GM19025 (cell line): ENCODE results near the gene NFIX.

Source experiments
- ATAC-seq: cut with Tn5 transposase; IDR thresholded peaks from one replicate; pipeline ENCODE4 v1.9.1; 2021; ENCODE audit warnings: mild to moderate bottlenecking, low read depth, moderate library complexity; ENCODE audit not compliant: unreplicated experiment

NFIX gene

DNA sequence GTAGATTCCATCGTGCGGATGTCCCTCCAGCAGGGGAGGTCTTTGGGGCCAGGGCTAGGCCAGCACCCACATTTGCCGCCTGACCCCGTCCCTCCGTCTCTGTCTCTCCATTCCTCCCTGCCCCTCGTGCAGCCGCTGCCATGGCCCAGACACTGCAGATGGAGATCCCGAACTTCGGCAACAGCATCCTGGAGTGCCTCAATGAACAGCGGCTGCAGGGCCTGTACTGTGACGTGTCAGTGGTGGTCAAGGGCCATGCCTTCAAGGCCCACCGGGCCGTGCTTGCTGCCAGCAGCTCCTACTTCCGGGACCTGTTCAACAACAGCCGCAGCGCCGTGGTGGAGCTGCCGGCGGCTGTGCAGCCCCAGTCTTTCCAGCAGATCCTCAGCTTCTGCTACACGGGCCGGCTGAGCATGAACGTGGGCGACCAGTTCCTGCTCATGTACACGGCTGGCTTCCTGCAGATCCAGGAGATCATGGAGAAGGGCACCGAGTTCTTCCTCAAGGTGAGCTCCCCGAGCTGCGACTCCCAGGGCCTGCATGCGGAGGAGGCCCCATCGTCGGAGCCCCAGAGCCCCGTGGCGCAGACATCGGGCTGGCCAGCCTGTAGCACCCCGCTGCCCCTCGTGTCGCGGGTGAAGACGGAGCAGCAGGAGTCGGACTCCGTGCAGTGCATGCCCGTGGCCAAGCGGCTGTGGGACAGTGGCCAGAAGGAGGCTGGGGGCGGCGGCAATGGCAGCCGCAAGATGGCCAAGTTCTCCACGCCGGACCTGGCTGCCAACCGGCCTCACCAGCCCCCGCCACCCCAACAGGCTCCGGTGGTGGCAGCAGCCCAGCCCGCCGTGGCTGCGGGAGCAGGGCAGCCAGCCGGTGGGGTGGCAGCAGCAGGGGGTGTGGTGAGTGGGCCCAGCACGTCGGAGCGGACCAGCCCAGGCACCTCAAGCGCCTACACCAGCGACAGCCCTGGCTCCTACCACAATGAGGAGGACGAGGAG lies 140.1 kb downstream of the NFIX start:
- ATAC-seq = no peak

DNA sequence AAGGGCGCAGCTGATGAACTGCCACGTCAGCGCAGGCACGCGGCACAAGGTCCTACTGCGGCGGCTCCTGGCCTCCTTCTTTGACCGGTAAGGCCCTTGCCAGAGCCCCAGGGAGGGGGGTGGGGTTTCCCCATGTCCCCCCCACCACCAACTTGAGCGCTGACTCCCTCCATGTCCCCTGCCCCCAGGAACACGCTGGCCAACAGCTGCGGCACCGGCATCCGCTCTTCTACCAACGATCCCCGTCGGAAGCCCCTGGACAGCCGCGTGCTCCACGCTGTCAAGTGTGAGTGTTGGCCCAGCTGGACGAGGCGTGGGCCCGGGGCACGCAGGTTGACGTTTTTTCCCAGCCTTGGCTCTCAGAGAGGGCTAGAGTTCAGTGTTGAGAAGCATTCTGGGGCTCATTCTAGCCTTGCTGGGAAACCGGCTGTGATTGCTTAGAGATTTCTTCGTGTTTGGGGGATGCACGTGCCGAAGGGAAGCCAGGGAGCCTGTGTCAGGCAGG lies 142.1 kb downstream of the NFIX start:
- no peak for ATAC-seq

GRCh38 chr19:13138171-13138915 lies 143.1 kb downstream of the NFIX start:
- no peak for ATAC-seq

GRCh38 chr19:13138916-13139198 lies 143.6 kb downstream of the NFIX start:
- no peak for ATAC-seq

- ATAC-seq = no peak
Observed at GRCh38 chr19:13139633-13140311, 144.5 kb downstream of the NFIX start.

GRCh38 chr19:13146763-13147563 lies 151.7 kb downstream of the NFIX start:
- ATAC-seq = no peak
